Breast epithelium (tissue), 3 donors: Measurements from ENCODE around the gene PCP4.

Experiments used
- CTCF ChIP-seq, 3 donors: fragments of 450-650 bp; IDR thresholded peaks; one replicate each; pipeline ENCODE4 v1.5.1; 2016 to 2017; ENCODE audit warnings: antibody characterized with exemption in 3 of 3, mild to moderate bottlenecking in 3 of 3, moderate library complexity in 3 of 3
- POLR2A ChIP-seq: fragments of 450-650 bp; IDR thresholded peaks from one replicate; pipeline ENCODE4 v1.6.1; 2016; ENCODE audit warnings: antibody characterized with exemption, mild to moderate bottlenecking, moderate library complexity
- POLR2AphosphoS5 ChIP-seq, 3 donors: sonication (generic); formaldehyde crosslinking; IDR thresholded peaks; one replicate each; pipeline ENCODE4 v1.6.1; 2017; ENCODE audit warnings: antibody characterized with exemption in 3 of 3

- TF ChIP-seq POLR2A = no peak
- no peak for TF ChIP-seq POLR2AphosphoS5 (IDR thresholded peaks at IDR 0.05)
- TF ChIP-seq CTCF (IDR thresholded peaks at IDR 0.05) = no peak
Observed at GRCh38 chr21:39972471-39972870, 105.2 kb downstream of the PCP4 start.
